ENCODE data around the gene IYD.

The IYD gene, protein sequence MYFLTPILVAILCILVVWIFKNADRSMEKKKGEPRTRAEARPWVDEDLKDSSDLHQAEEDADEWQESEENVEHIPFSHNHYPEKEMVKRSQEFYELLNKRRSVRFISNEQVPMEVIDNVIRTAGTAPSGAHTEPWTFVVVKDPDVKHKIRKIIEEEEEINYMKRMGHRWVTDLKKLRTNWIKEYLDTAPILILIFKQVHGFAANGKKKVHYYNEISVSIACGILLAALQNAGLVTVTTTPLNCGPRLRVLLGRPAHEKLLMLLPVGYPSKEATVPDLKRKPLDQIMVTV

GRCh38 chr6:150368762-150369161, at the start of gene IYD:
Gene IYD, plus strand, starts transcription at chr6:150369012. Its CDS starts 20 bp downstream, at chr6:150369032.
- no peaks in the 10 kb centered on the region for H3K4me1 ChIP-seq (ENCODE audit: control insufficient read depth, insufficient read depth, low read length)
- no peak within 1 kb of the TSS for H3K4me3 ChIP-seq (ENCODE audit: low read depth, low read length)
- H3K9me3 ChIP-seq (ENCODE audit: control insufficient read depth, insufficient read depth, low read length) = no peaks in the 10 kb centered on the region
- no peak within 1 kb of the TSS for H3K9ac ChIP-seq (ENCODE audit: low read depth, low read length)
- H3K27me3 ChIP-seq (ENCODE audit: control insufficient read depth, insufficient read depth, low read length) = no peaks in the 10 kb centered on the region
- H3K36me3 ChIP-seq (ENCODE audit: control insufficient read depth, insufficient read depth, low read length) = no peaks in the 10 kb centered on the region

GRCh38 chr6:150319924-150320323, 48.9 kb upstream of the IYD start:
- Histone ChIP-seq H3K9ac (ENCODE audit: low read depth, low read length) (no peak overlapping the region), H3K4me1 (ENCODE audit: control insufficient read depth, insufficient read depth, low read length) (no peaks in the 10 kb centered on the region), H3K4me3 (ENCODE audit: low read depth, low read length) (no peak overlapping the region), H3K36me3 (ENCODE audit: control insufficient read depth, insufficient read depth, low read length) (no peaks in the 10 kb centered on the region), H3K27me3 (ENCODE audit: control insufficient read depth, insufficient read depth, low read length) (no peaks in the 10 kb centered on the region), H3K9me3 (ENCODE audit: control insufficient read depth, insufficient read depth, low read length) (no peaks in the 10 kb centered on the region)

- H3K27me3 ChIP-seq (ENCODE audit: control insufficient read depth, insufficient read depth, low read length) = no peaks in the 10 kb centered on the region
These were observed 48.4 kb upstream of the IYD start for GRCh38 chr6:150320442-150320841.

DNA sequence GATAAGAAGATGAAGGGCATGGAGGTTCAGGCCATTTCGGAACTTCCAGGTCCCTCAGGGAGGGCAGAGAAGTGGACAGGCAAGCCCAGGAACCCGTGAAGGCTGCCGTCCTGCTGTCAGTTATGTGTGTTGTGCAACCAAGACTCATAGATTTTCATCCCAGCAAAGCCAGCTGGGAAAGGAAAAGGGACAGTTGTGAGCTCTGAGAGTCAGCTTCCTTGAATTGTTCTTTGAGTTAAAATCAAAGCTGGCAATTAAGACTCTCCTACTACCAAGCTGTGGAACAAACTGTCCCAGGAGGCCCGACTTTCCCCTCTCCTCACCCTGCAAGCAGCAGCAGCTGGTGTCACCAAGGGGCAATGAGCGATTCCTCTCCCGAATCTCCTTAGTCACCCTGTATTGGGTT, 46.3 kb upstream of the IYD start:
- H3K9ac ChIP-seq (ENCODE audit: low read depth, low read length) = no peak overlapping the region
- H3K4me3 ChIP-seq (ENCODE audit: low read depth, low read length) = no peak overlapping the region
- H3K9me3 ChIP-seq (ENCODE audit: control insufficient read depth, insufficient read depth, low read length) = no peaks in the 10 kb centered on the region
- H3K4me1 ChIP-seq (ENCODE audit: control insufficient read depth, insufficient read depth, low read length) = no peaks in the 10 kb centered on the region
- H3K27me3 ChIP-seq (ENCODE audit: control insufficient read depth, insufficient read depth, low read length) = no peaks in the 10 kb centered on the region
- no peaks in the 10 kb centered on the region for H3K36me3 ChIP-seq (ENCODE audit: control insufficient read depth, insufficient read depth, low read length)

More at GRCh38 chr6:150320442-150320841, 48.4 kb upstream of the IYD start:
- Histone ChIP-seq H3K36me3 (ENCODE audit: control insufficient read depth, insufficient read depth, low read length) (no peaks in the 10 kb centered on the region), H3K4me3 (ENCODE audit: low read depth, low read length) (no peak overlapping the region), H3K9ac (ENCODE audit: low read depth, low read length) (no peak overlapping the region), H3K4me1 (ENCODE audit: control insufficient read depth, insufficient read depth, low read length) (no peaks in the 10 kb centered on the region), H3K9me3 (ENCODE audit: control insufficient read depth, insufficient read depth, low read length) (no peaks in the 10 kb centered on the region)

- no peaks in the 10 kb centered on the region for H3K9me3 ChIP-seq (ENCODE audit: control insufficient read depth, insufficient read depth, low read length)
- H3K4me1 ChIP-seq (ENCODE audit: control insufficient read depth, insufficient read depth, low read length) = no peaks in the 10 kb centered on the region
- no peak overlapping the region for H3K9ac ChIP-seq (ENCODE audit: low read depth, low read length)
- no peak overlapping the region for H3K4me3 ChIP-seq (ENCODE audit: low read depth, low read length)
- no peaks in the 10 kb centered on the region for H3K27me3 ChIP-seq (ENCODE audit: control insufficient read depth, insufficient read depth, low read length)
- H3K36me3 ChIP-seq (ENCODE audit: control insufficient read depth, insufficient read depth, low read length) = no peaks in the 10 kb centered on the region
These were observed 45.6 kb upstream of the IYD start for GRCh38 chr6:150323205-150323604.

GRCh38 chr6:150324044-150324443, 44.8 kb upstream of the IYD start:
- H3K9ac ChIP-seq (ENCODE audit: low read depth, low read length) = no peak overlapping the region
- no peaks in the 10 kb centered on the region for H3K27me3 ChIP-seq (ENCODE audit: control insufficient read depth, insufficient read depth, low read length)
- H3K36me3 ChIP-seq (ENCODE audit: control insufficient read depth, insufficient read depth, low read length) = no peaks in the 10 kb centered on the region
- H3K4me1 ChIP-seq (ENCODE audit: control insufficient read depth, insufficient read depth, low read length) = no peaks in the 10 kb centered on the region
- H3K4me3 ChIP-seq (ENCODE audit: low read depth, low read length) = no peak overlapping the region
- no peaks in the 10 kb centered on the region for H3K9me3 ChIP-seq (ENCODE audit: control insufficient read depth, insufficient read depth, low read length)

DNA sequence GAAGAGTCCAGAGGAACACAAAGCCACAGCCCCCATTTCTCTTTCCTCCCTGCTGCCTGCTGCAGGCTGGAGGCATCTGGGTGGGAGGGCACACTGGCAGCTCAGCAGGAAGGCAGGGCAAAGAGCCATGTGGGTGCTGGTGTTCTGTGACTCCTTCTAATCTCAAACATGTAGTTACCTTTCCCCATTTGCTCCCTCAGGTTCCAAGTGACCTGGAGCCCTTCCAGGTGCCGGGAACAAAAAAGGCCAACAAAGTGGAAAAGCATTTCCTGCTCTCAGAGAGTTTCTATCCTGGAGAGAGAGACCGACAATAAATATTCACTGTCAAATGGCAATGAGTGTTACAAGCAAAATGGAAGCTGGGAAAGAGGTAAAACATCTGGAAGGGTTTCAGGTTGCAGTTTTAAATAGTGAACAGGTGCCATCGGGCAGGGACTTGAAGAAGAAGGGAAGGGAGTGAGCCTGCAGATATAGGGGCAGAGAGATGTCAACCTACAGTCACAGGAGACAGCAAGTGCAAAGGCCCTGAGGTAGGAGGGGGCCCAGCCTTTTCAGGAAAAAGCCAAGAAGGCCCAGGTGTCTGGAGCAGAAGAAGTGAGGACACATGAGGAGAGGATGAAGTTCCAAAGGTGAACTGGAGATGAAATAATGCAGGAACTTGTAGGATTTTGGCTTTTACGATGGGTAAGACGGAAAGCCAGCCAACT, 43.6 kb upstream of the IYD start:
- no peak overlapping the region for H3K4me3 ChIP-seq (ENCODE audit: low read depth, low read length)
- H3K9me3 ChIP-seq (ENCODE audit: control insufficient read depth, insufficient read depth, low read length) = no peaks in the 10 kb centered on the region
- H3K36me3 ChIP-seq (ENCODE audit: control insufficient read depth, insufficient read depth, low read length) = no peaks in the 10 kb centered on the region
- H3K27me3 ChIP-seq (ENCODE audit: control insufficient read depth, insufficient read depth, low read length) = no peaks in the 10 kb centered on the region
- H3K4me1 ChIP-seq (ENCODE audit: control insufficient read depth, insufficient read depth, low read length) = no peaks in the 10 kb centered on the region
- no peak overlapping the region for H3K9ac ChIP-seq (ENCODE audit: low read depth, low read length)

DNA sequence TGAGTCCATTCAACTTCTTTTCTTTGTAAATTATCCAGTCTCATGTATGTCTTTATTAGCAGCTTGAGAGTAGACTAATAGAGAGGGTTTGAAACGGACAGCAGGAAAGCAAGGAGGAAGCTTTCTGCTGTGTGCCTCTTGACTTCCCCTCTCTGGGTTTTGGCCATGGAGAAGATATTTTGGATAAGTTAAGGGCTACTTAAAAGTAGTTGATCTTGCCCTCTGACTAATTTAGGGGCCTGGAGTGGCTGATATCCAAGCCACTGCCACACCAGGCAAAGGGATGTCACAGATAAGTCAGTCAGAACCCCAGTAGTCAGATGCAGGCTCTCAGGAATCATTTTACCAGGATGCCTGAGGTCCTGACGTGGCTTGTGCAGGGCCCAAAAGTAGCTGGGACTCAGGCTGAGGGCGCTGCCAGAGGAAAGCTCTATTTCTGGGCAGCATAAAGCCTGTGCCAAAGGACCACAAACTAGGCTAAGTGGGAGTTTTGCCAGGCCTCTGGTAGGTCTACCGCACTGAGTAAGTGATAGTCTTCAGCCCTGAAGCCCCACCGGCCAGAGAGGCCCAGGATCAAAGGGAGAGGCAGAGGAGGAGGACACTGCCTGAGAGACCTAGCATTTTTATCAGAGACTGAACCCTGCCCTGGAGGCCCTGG, 41.6 kb upstream of the IYD start:
- no peaks in the 10 kb centered on the region for H3K36me3 ChIP-seq (ENCODE audit: control insufficient read depth, insufficient read depth, low read length)
- no peaks in the 10 kb centered on the region for H3K4me1 ChIP-seq (ENCODE audit: control insufficient read depth, insufficient read depth, low read length)
- H3K9me3 ChIP-seq (ENCODE audit: control insufficient read depth, insufficient read depth, low read length) = no peaks in the 10 kb centered on the region
- H3K9ac ChIP-seq (ENCODE audit: low read depth, low read length) = no peak overlapping the region
- H3K4me3 ChIP-seq (ENCODE audit: low read depth, low read length) = no peak overlapping the region
- H3K27me3 ChIP-seq (ENCODE audit: control insufficient read depth, insufficient read depth, low read length) = no peaks in the 10 kb centered on the region

DNA sequence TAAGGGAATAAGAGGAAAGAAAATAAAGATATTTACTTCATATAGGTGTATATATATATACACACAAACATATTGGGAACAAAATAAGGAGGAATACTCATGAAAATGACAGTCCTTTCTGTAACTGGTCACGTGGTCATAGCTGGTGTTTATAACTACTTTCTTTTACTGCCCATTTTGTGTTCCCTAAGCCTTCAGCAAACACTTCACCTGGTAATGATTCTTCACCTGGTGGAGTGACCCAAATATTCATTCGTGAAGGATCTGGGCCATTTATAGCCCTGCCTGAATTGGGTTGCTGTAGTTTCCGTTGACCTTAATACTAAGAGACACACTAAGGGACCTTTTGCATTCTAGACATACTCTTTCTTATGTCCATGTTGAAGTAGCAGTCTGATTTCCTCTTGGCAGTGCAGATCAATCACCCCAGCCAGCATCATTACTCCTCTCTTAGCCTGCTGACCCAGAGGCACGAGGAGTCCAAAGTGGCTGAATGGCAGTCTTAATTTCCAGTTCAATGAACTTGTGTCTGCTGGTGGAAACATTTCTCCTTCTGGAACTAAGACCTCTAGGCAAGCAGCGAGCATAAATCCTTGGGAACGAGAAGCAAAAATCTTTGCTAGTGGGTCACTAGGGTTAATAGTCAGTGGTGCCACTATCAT, 39.9 kb upstream of the IYD start:
- Histone ChIP-seq H3K36me3 (ENCODE audit: control insufficient read depth, insufficient read depth, low read length) (no peaks in the 10 kb centered on the region), H3K4me1 (ENCODE audit: control insufficient read depth, insufficient read depth, low read length) (no peaks in the 10 kb centered on the region), H3K4me3 (ENCODE audit: low read depth, low read length) (no peak overlapping the region), H3K9me3 (ENCODE audit: control insufficient read depth, insufficient read depth, low read length) (no peaks in the 10 kb centered on the region), H3K27me3 (ENCODE audit: control insufficient read depth, insufficient read depth, low read length) (no peaks in the 10 kb centered on the region), H3K9ac (ENCODE audit: low read depth, low read length) (no peak overlapping the region)

DNA sequence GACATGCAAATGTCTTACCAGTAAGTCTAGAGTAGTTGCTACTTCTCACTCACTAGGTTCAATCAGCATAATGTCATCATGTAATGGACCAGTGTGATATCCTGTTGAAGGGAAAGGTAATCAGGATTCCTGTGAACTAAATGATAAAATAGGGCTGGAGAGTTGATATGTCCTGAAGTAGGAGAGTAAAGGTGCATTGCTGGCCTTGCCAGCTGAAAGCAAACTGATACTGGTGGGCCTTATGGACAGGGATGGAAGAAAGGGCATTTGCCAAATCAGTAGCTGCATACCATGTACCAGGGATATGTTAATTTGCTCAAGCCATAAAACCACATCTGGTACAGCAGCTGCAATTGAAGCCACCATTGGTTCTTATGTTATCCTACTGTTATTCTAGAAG, 37.5 kb upstream of the IYD start:
- no peaks in the 10 kb centered on the region for H3K9me3 ChIP-seq (ENCODE audit: control insufficient read depth, insufficient read depth, low read length)
- H3K27me3 ChIP-seq (ENCODE audit: control insufficient read depth, insufficient read depth, low read length) = no peaks in the 10 kb centered on the region
- no peaks in the 10 kb centered on the region for H3K36me3 ChIP-seq (ENCODE audit: control insufficient read depth, insufficient read depth, low read length)
- H3K4me1 ChIP-seq (ENCODE audit: control insufficient read depth, insufficient read depth, low read length) = no peaks in the 10 kb centered on the region
- H3K4me3 ChIP-seq (ENCODE audit: low read depth, low read length) = no peak overlapping the region
- no peak overlapping the region for H3K9ac ChIP-seq (ENCODE audit: low read depth, low read length)

DNA sequence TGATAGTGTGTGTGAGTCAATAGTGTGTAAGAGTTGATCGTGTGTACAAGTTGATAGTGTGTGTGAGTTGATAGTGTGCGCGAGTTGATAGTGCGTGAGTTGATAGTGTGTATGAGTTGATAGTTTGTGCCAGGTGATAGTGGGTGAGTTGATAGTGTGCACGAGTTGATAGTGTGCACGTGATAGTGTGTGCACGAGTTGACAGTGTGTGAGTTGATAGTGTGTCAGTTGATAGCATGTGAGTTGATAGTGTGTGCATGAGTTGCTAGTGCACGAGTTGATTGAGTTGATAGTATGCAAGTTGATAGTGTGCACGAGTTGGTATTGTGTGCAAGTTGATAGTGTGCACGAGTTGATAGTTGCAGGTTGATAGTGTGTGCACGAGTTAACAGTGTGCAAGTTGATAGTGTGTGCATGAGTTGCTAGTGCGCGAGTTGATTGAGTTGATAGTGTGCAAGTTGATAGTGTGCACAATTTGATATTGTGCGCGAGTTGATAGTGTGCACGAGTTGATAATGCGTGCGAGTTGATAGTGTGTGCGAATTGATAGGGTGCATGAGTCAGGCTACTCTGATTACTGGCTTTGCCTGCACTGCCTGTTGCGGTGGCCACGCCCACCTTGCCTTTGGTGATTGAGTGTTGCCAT, 35.8 kb upstream of the IYD start:
- H3K4me3 ChIP-seq (ENCODE audit: low read depth, low read length) = no peak overlapping the region
- H3K9me3 ChIP-seq (ENCODE audit: control insufficient read depth, insufficient read depth, low read length) = no peaks in the 10 kb centered on the region
- no peaks in the 10 kb centered on the region for H3K27me3 ChIP-seq (ENCODE audit: control insufficient read depth, insufficient read depth, low read length)
- H3K4me1 ChIP-seq (ENCODE audit: control insufficient read depth, insufficient read depth, low read length) = no peaks in the 10 kb centered on the region
- H3K9ac ChIP-seq (ENCODE audit: low read depth, low read length) = no peak overlapping the region
- no peaks in the 10 kb centered on the region for H3K36me3 ChIP-seq (ENCODE audit: control insufficient read depth, insufficient read depth, low read length)
